ENCODE measurements around the gene SEL1L.
"Not testable (repeated sequence)": the region's sequence is repeated elsewhere in the genome, so short reads cannot be mapped to it uniquely, and the experiment has no call there.

The SEL1L gene

GRCh38 chr14:81533536-81534343 is at the start of gene SEL1L:
TSS of gene SEL1L (minus strand) at chr14:81533853. CDS start at chr14:81533744, 109 bp downstream.
- DNase-seq = peak; percentile 89

GRCh38 chr14:81582420-81582819 is 48.8 kb upstream of the SEL1L start:
- no peak for DNase-seq

- DNase-seq = no peak
Measured at GRCh38 chr14:81579115-81579514, 45.5 kb upstream of the SEL1L start.

- no peak for DNase-seq
Measured at GRCh38 chr14:81571437-81571836, 37.8 kb upstream of the SEL1L start.

GRCh38 chr14:81567302-81567701 is 33.6 kb upstream of the SEL1L start:
- no peak for DNase-seq

GRCh38 chr14:81565441-81566290 is 32.0 kb upstream of the SEL1L start:
- DNase-seq = no peak

GRCh38 chr14:81562818-81563217 is 29.2 kb upstream of the SEL1L start:
- DNase-seq = no peak

GRCh38 chr14:81561084-81561775 is 27.6 kb upstream of the SEL1L start:
- no peak for DNase-seq

GRCh38 chr14:81559385-81559784 is 25.7 kb upstream of the SEL1L start:
- no peak for DNase-seq

- no peak for DNase-seq
Measured at GRCh38 chr14:81557146-81557545, 23.5 kb upstream of the SEL1L start.

GRCh38 chr14:81555684-81556083 is 22.0 kb upstream of the SEL1L start:
- DNase-seq = no peak

GRCh38 chr14:81555051-81555450 is 21.4 kb upstream of the SEL1L start:
- DNase-seq = no peak

GRCh38 chr14:81551471-81551870 is 17.8 kb upstream of the SEL1L start:
- DNase-seq = no peak

- no peak for DNase-seq
Measured at GRCh38 chr14:81550001-81550637, 16.5 kb upstream of the SEL1L start.

- DNase-seq = not testable (repeated sequence)
Measured at GRCh38 chr14:81541206-81541605, 7.6 kb upstream of the SEL1L start.

GRCh38 chr14:81537193-81537592 is 3.5 kb upstream of the SEL1L start:
- DNase-seq = no peak

- no peak for DNase-seq
Measured at GRCh38 chr14:81536241-81536771, 2.7 kb upstream of the SEL1L start.

- DNase-seq = no peak
Measured at GRCh38 chr14:81535396-81536164, 1.9 kb upstream of the SEL1L start.

GRCh38 chr14:81534510-81535074 is 939 bp upstream of the SEL1L start:
- no peak for DNase-seq

- DNase-seq = no peak
Measured at GRCh38 chr14:81533212-81533535, 479 bp downstream of the SEL1L start.

- DNase-seq = no peak
Measured at GRCh38 chr14:81529391-81529790, 4.3 kb downstream of the SEL1L start.

- no peak for DNase-seq
Measured at GRCh38 chr14:81525129-81525528, 8.5 kb downstream of the SEL1L start.

Data from GOT3 (cell line).